Ishikawa (cell line): Measurements from ENCODE around the gene MAP3K20.

ENCODE experiments used
- CEBPB ChIP-seq: IDR thresholded peaks from 2 replicates; pipeline ENCODE4 v1.6.1; 2012
- CREB1 ChIP-seq: IDR thresholded peaks from 2 replicates; pipeline ENCODE4 v1.6.1; 2012; ENCODE audit warnings: low read depth
- EGR1 ChIP-seq: IDR thresholded peaks from 2 replicates; pipeline ENCODE4 v1.6.1; 2012
- EP300 ChIP-seq: IDR thresholded peaks from 2 replicates; pipeline ENCODE4 v1.6.1; 2012; ENCODE audit warnings: borderline replicate concordance
- FOXM1 ChIP-seq: IDR thresholded peaks from 2 replicates; pipeline ENCODE4 v1.6.1; 2012; ENCODE audit warnings: low read depth, borderline replicate concordance
- MAX ChIP-seq: IDR thresholded peaks from 2 replicates; pipeline ENCODE4 v1.6.1; 2012
- NFIC ChIP-seq: IDR thresholded peaks from 2 replicates; pipeline ENCODE4 v1.6.1; 2012
- RAD21 ChIP-seq: IDR thresholded peaks from 2 replicates; pipeline ENCODE4 v1.6.1; 2012; ENCODE audit warnings: low read depth
- REST ChIP-seq: IDR thresholded peaks from 2 replicates; pipeline ENCODE4 v1.6.1; 2012; ENCODE audit warnings: low read depth, mild to moderate bottlenecking
- TAF1 ChIP-seq: IDR thresholded peaks from 2 replicates; pipeline ENCODE4 v1.6.1; 2012; ENCODE audit warnings: low read depth, mild to moderate bottlenecking
- TCF12 ChIP-seq: IDR thresholded peaks from 2 replicates; pipeline ENCODE4 v1.6.1; 2012; ENCODE audit warnings: low read depth
- TEAD4 ChIP-seq: IDR thresholded peaks from 2 replicates; pipeline ENCODE4 v1.6.1; 2012
- USF1 ChIP-seq: IDR thresholded peaks from 2 replicates; pipeline ENCODE4 v1.6.1; 2012
- YY1 ChIP-seq: IDR thresholded peaks from 2 replicates; pipeline ENCODE4 v1.6.1; 2012; ENCODE audit warnings: low read depth
- ZBTB7A ChIP-seq: IDR thresholded peaks from 2 replicates; pipeline ENCODE4 v1.6.1; 2012; ENCODE audit warnings: low read depth

Gene MAP3K20

GRCh38 chr2:173099271-173099670, 23.6 kb downstream of the MAP3K20 start:
- TF ChIP-seq TEAD4 (no peak), MAX (no peak), EP300 (no peak), CREB1 (no peak), YY1 (no peak), FOXM1 (no peak), CEBPB (no peak), TCF12 (no peak), ZBTB7A (no peak), EGR1 (no peak), NFIC (no peak), RAD21 (no peak), REST (no peak), TAF1 (no peak), USF1 (no peak)

- TF ChIP-seq FOXM1 (no peak), MAX (no peak)
These were observed 24.2 kb downstream of the MAP3K20 start for GRCh38 chr2:173099804-173100203.

- TF ChIP-seq EGR1 (no peak), EP300 (no peak), USF1 (no peak), FOXM1 (no peak), CREB1 (no peak), MAX (no peak), NFIC (no peak), TCF12 (no peak), YY1 (no peak), TAF1 (no peak), CEBPB (no peak), TEAD4 (no peak), ZBTB7A (no peak), RAD21 (no peak), REST (no peak)
These were observed 26.0 kb downstream of the MAP3K20 start for GRCh38 chr2:173101687-173102086.

GRCh38 chr2:173104156-173104555, 28.5 kb downstream of the MAP3K20 start:
- no peak for TF ChIP-seq REST
- TF ChIP-seq EGR1: no peak
- no peak for TF ChIP-seq ZBTB7A
- TF ChIP-seq MAX: no peak
- TF ChIP-seq CEBPB: no peak
- no peak for TF ChIP-seq RAD21
- no peak for TF ChIP-seq CREB1
- no peak for TF ChIP-seq YY1
- TF ChIP-seq FOXM1: no peak
- no peak for TF ChIP-seq TCF12
- no peak for TF ChIP-seq TAF1
- no peak for TF ChIP-seq TEAD4
- TF ChIP-seq NFIC: no peak
- no peak for TF ChIP-seq USF1
- no peak for TF ChIP-seq EP300
